SK-N-MC (cell line): ENCODE data around the gene TSPAN2.

Experiments used
- DNase-seq: peaks from one replicate; pipeline ENCODE4 v3.0.0-alpha.2; 2011; ENCODE audit warnings: low read depth, low spot score
- H3K27ac ChIP-seq: fragments of 200-600 bp; sonication (generic); 2 replicates; pipeline ENCODE4 v1.5.1; 2016; ENCODE audit warnings: mixed run types
- H3K36me3 ChIP-seq: fragments of 200-600 bp; sonication (generic); 2 replicates; pipeline ENCODE4 v1.6.1; 2017; ENCODE audit warnings: antibody characterized with exemption, low read length, mixed read lengths; ENCODE audit not compliant: insufficient read depth
- H3K4me3 ChIP-seq: fragments of 200-600 bp; sonication (generic); 2 replicates; pipeline ENCODE4 v1.5.1; 2016
- H3K9ac ChIP-seq: fragments of 200-600 bp; sonication (generic); 2 replicates; pipeline ENCODE4 v1.8.0; 2017; ENCODE audit warnings: mixed run types, mixed read lengths; ENCODE audit not compliant: insufficient read length
- H3K9me3 ChIP-seq: fragments of 200-600 bp; sonication (generic); 2 replicates; pipeline ENCODE4 v1.6.1; 2017; ENCODE audit warnings: low read depth, mild to moderate bottlenecking, antibody characterized with exemption, low read length, moderate library complexity, mixed read lengths
- EZH2 ChIP-seq: fragments of 200-600 bp; sonication (generic); IDR thresholded peaks from one replicate; pipeline ENCODE4 v1.6.1; 2017; ENCODE audit warnings: antibody characterized with exemption
- FOXP2 ChIP-seq: optimal IDR thresholded peaks from 2 replicates; pipeline ENCODE3; 2011; ENCODE audit warnings: mild to moderate bottlenecking, moderate library complexity; ENCODE audit not compliant: insufficient read depth; ENCODE audit errors: extremely low read length, control extremely low read depth
- POLR2AphosphoS5 ChIP-seq: IDR thresholded peaks from 2 replicates; pipeline ENCODE4 v1.6.1; 2012; ENCODE audit warnings: mild to moderate bottlenecking, low read depth, low read length, borderline replicate concordance

TSPAN2 gene

GRCh38 chr1:115052454-115053083 lies 36.7 kb downstream of the TSPAN2 start:
- TF ChIP-seq EZH2: no peak
- TF ChIP-seq FOXP2: no peak
- TF ChIP-seq POLR2AphosphoS5: no peak
- Histone ChIP-seq H3K4me3 (no peak overlapping the region), H3K9me3 (no peaks in the 10 kb centered on the region), H3K36me3 (no peaks in the 10 kb centered on the region), H3K9ac (no peak overlapping the region), H3K27ac (no peak overlapping the region)
- DNase-seq: no peak

DNA sequence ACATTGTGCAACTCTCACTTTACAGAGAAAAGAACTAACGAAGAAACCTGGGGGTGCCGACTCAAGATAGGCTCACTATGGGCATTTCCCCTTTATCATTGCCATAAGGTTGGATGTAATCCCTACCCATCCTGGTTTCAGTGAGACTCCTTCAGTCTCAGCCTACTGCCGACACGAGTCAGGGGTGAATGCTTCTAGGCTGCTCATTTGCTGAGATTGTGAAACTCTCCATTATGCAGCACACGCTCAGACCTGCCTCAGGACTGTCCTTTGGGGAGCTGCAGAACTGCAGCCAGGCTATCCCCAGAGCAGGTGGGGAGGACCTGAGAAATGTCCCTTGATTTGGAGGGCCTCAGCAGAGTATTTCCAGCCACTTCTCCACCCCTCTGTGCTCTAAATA lies 37.5 kb downstream of the TSPAN2 start:
- no peak for DNase-seq
- Histone ChIP-seq H3K36me3 (0 out of 2 replicates have a peak, but pooled peaks cover 3% of the 10 kb centered on the region), H3K4me3 (no peak overlapping the region), H3K9me3 (peaks cover 2% of the 10 kb centered on the region; the same call in 1 of the 2 replicates), H3K27ac (no peak overlapping the region), H3K9ac (no peak overlapping the region)
- TF ChIP-seq EZH2 (no peak), FOXP2 (no peak), POLR2AphosphoS5 (no peak)

DNA sequence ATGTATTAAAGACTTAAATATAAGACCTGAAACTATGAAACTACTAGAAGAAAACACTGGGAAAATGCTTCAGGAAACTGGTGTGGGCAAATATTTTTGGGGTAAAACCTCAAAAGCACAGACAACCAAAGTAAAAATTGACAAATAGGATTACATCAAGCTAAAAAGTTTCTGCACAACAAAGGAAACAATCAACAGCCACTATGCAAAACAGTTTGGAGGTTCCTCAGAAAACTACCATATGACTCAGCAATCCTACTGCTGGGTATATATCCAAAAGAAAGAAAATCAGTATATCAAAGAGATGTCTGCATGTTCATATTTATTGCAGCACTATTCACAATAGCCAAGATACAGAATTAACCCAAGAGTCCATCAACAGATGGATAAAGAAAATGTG lies 42.6 kb downstream of the TSPAN2 start:
- Histone ChIP-seq H3K4me3 (no peak overlapping the region), H3K9me3 (peaks cover 9% of the 10 kb centered on the region; the same call in 1 of the 2 replicates), H3K36me3 (0 out of 2 replicates have a peak, but pooled peaks cover 12% of the 10 kb centered on the region), H3K9ac (no peak overlapping the region), H3K27ac (no peak overlapping the region)
- TF ChIP-seq POLR2AphosphoS5 (no peak), FOXP2 (no peak)
- no peak for DNase-seq

GRCh38 chr1:115041654-115042053 lies 47.6 kb downstream of the TSPAN2 start:
- peaks cover 5% of the 10 kb centered on the region; the same call in 1 of the 2 replicates for H3K9me3 ChIP-seq
- TF ChIP-seq FOXP2: no peak
- TF ChIP-seq POLR2AphosphoS5: no peak
- no peak for TF ChIP-seq EZH2
- H3K36me3 ChIP-seq: 0 out of 2 replicates have a peak, but pooled peaks cover 7% of the 10 kb centered on the region
- no peak overlapping the region for H3K27ac ChIP-seq
- no peak overlapping the region for H3K9ac ChIP-seq
- H3K4me3 ChIP-seq: no peak overlapping the region
- DNase-seq: no peak

- Histone ChIP-seq H3K4me3 (no peak overlapping the region), H3K9me3 (no peaks in the 10 kb centered on the region), H3K36me3 (no peaks in the 10 kb centered on the region), H3K27ac (no peak overlapping the region), H3K9ac (no peak overlapping the region)
- DNase-seq: no peak
- no peak for TF ChIP-seq EZH2
- TF ChIP-seq FOXP2: no peak
- TF ChIP-seq POLR2AphosphoS5: no peak
These were observed 48.8 kb downstream of the TSPAN2 start for GRCh38 chr1:115040501-115040900.

DNA sequence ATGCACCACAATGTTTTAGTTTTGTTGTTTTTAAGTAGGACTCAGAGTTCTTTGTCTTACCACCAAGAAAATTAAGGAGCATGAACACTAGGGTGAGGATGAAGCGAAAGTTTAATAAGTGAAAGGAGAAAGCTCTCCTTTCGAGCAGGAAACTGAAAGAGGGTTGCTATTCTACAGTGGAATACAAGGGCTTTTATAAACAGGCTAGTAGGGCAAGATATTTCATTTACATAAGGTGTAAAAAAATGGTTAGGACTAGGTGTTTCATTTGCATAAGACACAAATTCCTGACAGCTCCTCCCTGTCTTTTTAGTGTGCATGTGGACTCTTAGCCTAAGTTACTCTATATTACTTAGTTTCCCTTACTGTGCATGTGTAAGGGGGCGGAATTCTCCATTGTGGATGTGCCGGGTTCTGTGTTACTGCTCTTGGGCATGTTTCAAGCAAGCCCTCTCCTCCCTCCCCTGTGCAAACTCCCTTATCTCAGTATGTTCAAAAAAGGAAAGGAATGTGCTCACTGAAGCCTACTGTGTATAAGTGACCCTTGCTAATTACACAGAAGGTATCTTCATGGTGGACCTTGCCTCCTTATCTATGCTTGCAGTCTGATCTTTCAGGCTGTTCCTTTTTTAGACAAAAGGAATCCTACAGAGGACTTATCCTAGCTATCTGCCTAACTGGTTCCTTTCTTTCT lies 52.3 kb downstream of the TSPAN2 start:
- DNase-seq: no peak
- Histone ChIP-seq H3K4me3 (no peak overlapping the region), H3K9ac (no peak overlapping the region), H3K27ac (no peak overlapping the region), H3K36me3 (no peaks in the 10 kb centered on the region), H3K9me3 (no peaks in the 10 kb centered on the region)
- TF ChIP-seq EZH2 (no peak), POLR2AphosphoS5 (no peak), FOXP2 (no peak)

DNA sequence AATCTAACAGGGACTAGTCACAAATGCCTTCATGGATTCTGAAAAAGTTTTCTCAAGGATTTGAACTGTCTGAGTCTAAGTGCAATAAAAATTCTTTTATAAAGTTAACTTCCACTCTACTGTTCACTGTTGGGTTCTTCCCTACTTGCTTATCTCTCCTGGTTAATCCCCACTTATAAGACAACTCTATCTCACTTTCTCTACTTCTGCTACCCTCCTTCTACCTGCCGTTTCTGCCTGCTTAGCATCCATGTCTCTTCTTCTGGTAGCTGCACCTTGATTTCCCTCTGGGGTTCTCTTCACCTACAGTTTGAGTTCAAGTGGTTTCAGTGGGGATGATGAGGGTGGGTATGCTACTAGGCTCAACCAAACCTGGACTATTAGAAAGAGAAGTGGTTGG lies 53.7 kb downstream of the TSPAN2 start:
- no peak overlapping the region for H3K27ac ChIP-seq
- H3K9ac ChIP-seq: no peak overlapping the region
- H3K4me3 ChIP-seq: no peak overlapping the region
- H3K36me3 ChIP-seq: no peaks in the 10 kb centered on the region
- no peaks in the 10 kb centered on the region for H3K9me3 ChIP-seq
- no peak for TF ChIP-seq POLR2AphosphoS5
- no peak for TF ChIP-seq EZH2
- TF ChIP-seq FOXP2: no peak
- DNase-seq: no peak

GRCh38 chr1:115031595-115031994 lies 57.7 kb downstream of the TSPAN2 start:
- H3K27ac ChIP-seq: no peak overlapping the region
- TF ChIP-seq POLR2AphosphoS5 (no peak), FOXP2 (no peak), EZH2 (no peak)
- no peaks in the 10 kb centered on the region for H3K9me3 ChIP-seq
- no peaks in the 10 kb centered on the region for H3K36me3 ChIP-seq
- DNase-seq: no peak
- H3K9ac ChIP-seq: no peak overlapping the region
- no peak overlapping the region for H3K4me3 ChIP-seq

DNA sequence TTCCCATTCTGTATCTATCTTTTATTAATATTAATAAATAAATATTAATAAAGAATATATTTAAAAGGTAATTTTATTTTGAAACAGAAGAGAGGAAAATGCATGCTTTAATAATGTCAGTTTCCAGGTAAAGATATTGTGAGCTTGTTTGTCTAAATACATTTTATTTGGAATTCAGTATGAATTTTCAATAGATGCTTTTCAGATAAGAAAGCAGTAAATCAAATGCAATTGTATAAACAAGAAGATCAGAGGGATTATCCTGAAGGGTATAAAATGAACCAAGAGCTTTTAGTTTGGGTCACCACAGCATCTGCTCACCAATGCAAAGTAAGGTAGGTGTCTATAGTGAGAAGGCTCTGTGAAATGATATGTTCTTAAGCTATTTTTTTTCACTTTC lies 59.8 kb downstream of the TSPAN2 start, which contains the start of gene TSHB:
Gene TSHB, plus strand, starts transcription at position 301 of the 400 bp plus-strand sequence. CDS start 3,537 bp downstream, outside the sequence.
- Histone ChIP-seq H3K36me3 (no peaks in the 10 kb centered on the region), H3K27ac (no peak within 1 kb of the TSS), H3K4me3 (no peak within 1 kb of the TSS), H3K9me3 (no peaks in the 10 kb centered on the region), H3K9ac (no peak within 1 kb of the TSS)
- TF ChIP-seq POLR2AphosphoS5 (no peak), FOXP2 (no peak)
- DNase-seq: no peak
